HepG2 (cell line): Measurements from ENCODE around the gene SLBP. TPM values are rescaled to one million over a fixed set of nuclear protein-coding genes. Genes with fewer than 3 reads are reported as not detected.

Source experiments
- ARNTL ChIP-seq: sonication (generic); formaldehyde crosslinking; IDR thresholded peaks from 2 replicates; pipeline ENCODE4 v1.4.0; 2020; ENCODE audit warnings: mild to moderate bottlenecking, missing genetic modification reagents
- ATM ChIP-seq: fragments of 450-650 bp; IDR thresholded peaks from 2 replicates; pipeline ENCODE4 v1.7.1; 2017; ENCODE audit warnings: mild to moderate bottlenecking, borderline replicate concordance
- ETV5 ChIP-seq: IDR thresholded peaks from 2 replicates; pipeline ENCODE4 v1.6.1; 2018; ENCODE audit warnings: missing biosample characterization, missing genetic modification reagents, inconsistent platforms, borderline replicate concordance
- GATAD1 ChIP-seq: IDR thresholded peaks from 2 replicates; pipeline ENCODE4 v1.6.1; 2016; ENCODE audit warnings: missing genetic modification reagents, missing compliant biosample characterization
- GRHL1 ChIP-seq: sonication (generic); formaldehyde crosslinking; conservative IDR thresholded peaks from 2 replicates; pipeline ENCODE4 v1.8.0; 2022; ENCODE audit warnings: missing genetic modification reagents
- LCORL ChIP-seq, 2 experiments: fragments of 450-650 bp in 1 of 2; sonication (generic) in 1 of 2; formaldehyde crosslinking in 1 of 2; IDR thresholded peaks; 2 replicates each; pipeline versions ENCODE4 v1.5.0 to v1.6.1; 2017 to 2020; ENCODE audit warnings: antibody characterized with exemption in 1 of 2, missing genetic modification reagents in 1 of 2
- MTA1 ChIP-seq: sonication (generic); formaldehyde crosslinking; IDR thresholded peaks from 2 replicates; pipeline ENCODE4 v1.4.0; 2020; ENCODE audit warnings: missing genetic modification reagents, mild to moderate bottlenecking, borderline replicate concordance
- NFIC ChIP-seq: IDR thresholded peaks from 2 replicates; pipeline ENCODE4 v1.6.1; 2012; ENCODE audit warnings: mild to moderate bottlenecking, low read length, inconsistent platforms
- PITX1 ChIP-seq: sonication (generic); formaldehyde crosslinking; IDR thresholded peaks from 2 replicates; pipeline ENCODE4 v1.5.1; 2020; ENCODE audit warnings: mild to moderate bottlenecking, missing genetic modification reagents
- SIN3A ChIP-seq: IDR thresholded peaks from 2 replicates; pipeline ENCODE4 v1.6.1; 2011; ENCODE audit warnings: low read depth, mild to moderate bottlenecking, control low read depth, low read length, borderline replicate concordance
- TOE1 ChIP-seq: sonication (generic); formaldehyde crosslinking; IDR thresholded peaks from 2 replicates; pipeline ENCODE4 v1.4.0; 2020; ENCODE audit warnings: mild to moderate bottlenecking, missing genetic modification reagents
- ZNF30 ChIP-seq: sonication (generic); formaldehyde crosslinking; IDR thresholded peaks from 2 replicates; pipeline ENCODE4 v1.5.0; 2020; ENCODE audit warnings: mild to moderate bottlenecking, missing genetic modification reagents
- ZNF33A ChIP-seq: sonication (generic); formaldehyde crosslinking; IDR thresholded peaks from 2 replicates; pipeline ENCODE4 v1.5.1; 2020; ENCODE audit warnings: missing genetic modification reagents, mild to moderate bottlenecking, moderate library complexity, borderline replicate concordance
- ZNF629 ChIP-seq: sonication (generic); formaldehyde crosslinking; conservative IDR thresholded peaks from 2 replicates; pipeline ENCODE4 v1.5.0; 2020; ENCODE audit warnings: missing genetic modification reagents
- ZXDC ChIP-seq: sonication (generic); formaldehyde crosslinking; IDR thresholded peaks from 2 replicates; pipeline ENCODE4 v1.5.0; 2020; ENCODE audit warnings: mild to moderate bottlenecking, missing genetic modification reagents
- polyA plus RNA-seq, 8 experiments: library from polyadenylated mRNA; depleted of rRNA in 3 of 8; stranded (reverse) in 7 of 8; unstranded in 1 of 8; fragments of >200 nt; fragmentation: Illumina TruSeq in 4 of 8; extraction: Trizol in 4 of 8; gene quantifications; 2 replicates each; pipeline versions ENCODE4 v1.2.1 to v1.2.3, GENCODE V29; 2011 to 2016; ENCODE audit warnings: low read depth in 4 of 8, missing spikeins in 1 of 8, mixed read lengths in 1 of 8; ENCODE audit not compliant: insufficient read depth in 1 of 8
- total RNA-seq, 5 experiments: library from RNA; depleted of rRNA; stranded (reverse); fragments of >200 nt; fragmentation: Illumina TruSeq; extraction: Trizol; gene quantifications; 2 replicates each; pipeline ENCODE4 v1.2.3, GENCODE V29; 2016; ENCODE audit warnings: low read depth in 1 of 5
- TF ChIP-seq, protein P1 (sequence below): sonication (generic); formaldehyde crosslinking; IDR thresholded peaks from 2 replicates; pipeline ENCODE4 v1.8.1; 2023; ENCODE audit warnings: mild to moderate bottlenecking, missing genetic modification reagents

Gene SLBP
- total and polyA plus RNA-seq, 2 of the 13 experiments (the other 11 are each of a cell fraction or from before 2014, with no cell fraction given), result 43.9 to 104 TPM

GRCh38 chr4:1751919-1752283 lies 39.8 kb upstream of the SLBP start (continued):
- TF ChIP-seq, protein P1, sequence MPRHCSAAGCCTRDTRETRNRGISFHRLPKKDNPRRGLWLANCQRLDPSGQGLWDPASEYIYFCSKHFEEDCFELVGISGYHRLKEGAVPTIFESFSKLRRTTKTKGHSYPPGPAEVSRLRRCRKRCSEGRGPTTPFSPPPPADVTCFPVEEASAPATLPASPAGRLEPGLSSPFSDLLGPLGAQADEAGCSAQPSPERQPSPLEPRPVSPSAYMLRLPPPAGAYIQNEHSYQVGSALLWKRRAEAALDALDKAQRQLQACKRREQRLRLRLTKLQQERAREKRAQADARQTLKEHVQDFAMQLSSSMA (CRISPR knock-in tag), result 0 out of 2 replicates have a peak, but pooled peaks have one; percentile 34
- no peak for TF ChIP-seq ZNF33A (CRISPR knock-in tag)
- no peak for TF ChIP-seq MTA1 (CRISPR knock-in tag)
- no peak for TF ChIP-seq NFIC
- peak; percentile 5; the same call in 1 of the 2 replicates for TF ChIP-seq GATAD1 (CRISPR knock-in tag)
- no peak for TF ChIP-seq ZNF30 (CRISPR knock-in tag)
- TF ChIP-seq ATM, result no peak
- TF ChIP-seq ARNTL (CRISPR knock-in tag), result peak; percentile 52; the same call in 1 of the 2 replicates
- no peak for TF ChIP-seq GRHL1 (CRISPR knock-in tag)
- TF ChIP-seq ZXDC (CRISPR knock-in tag), result no peak
- TF ChIP-seq PITX1, result 0 out of 2 replicates have a peak, but pooled peaks have one; percentile 42
- TF ChIP-seq LCORL (IDR thresholded peaks at IDR 0.05), result no peak
- TF ChIP-seq LCORL (CRISPR knock-in tag; IDR thresholded peaks at IDR 0.05), result peak; percentile 50
- TF ChIP-seq SIN3A, result peak; percentile 33; the same call in 1 of the 2 replicates
- TF ChIP-seq ZNF629 (CRISPR knock-in tag), result 0 out of 2 replicates have a peak, but pooled peaks have one; percentile 25
- peak; percentile 46; the same call in 1 of the 2 replicates for TF ChIP-seq ETV5 (CRISPR knock-in tag)
- no peak for TF ChIP-seq TOE1
